Stimulated activated naive CD8-positive, alpha-beta T cell treated with anti-CD3 and anti-CD28 coated beads, Interleukin-15, Interleukin-2, amounts not matched to agents 100 U/mL and 50 U/mL, for 24 hours (primary cell): ENCODE measurements around the gene DCTD.

Source experiments
- ATAC-seq: fragments of 150-1000 bp; cut with Tn5 transposase; one replicate; pipeline ENCODE4 v1.10.0; 2021
- DNase-seq: peaks from one replicate; pipeline ENCODE4 v3.0.0; 2021

The DCTD gene

GRCh38 chr4:182871616-182872015, 45.6 kb downstream of the DCTD start:
- DNase-seq = no peak
- ATAC-seq = no peak

GRCh38 chr4:182869697-182870096, 47.5 kb downstream of the DCTD start:
- no peak for DNase-seq
- no peak for ATAC-seq

GRCh38 chr4:182866746-182867145, 50.4 kb downstream of the DCTD start:
- DNase-seq (no peak), ATAC-seq (no peak)

DNA sequence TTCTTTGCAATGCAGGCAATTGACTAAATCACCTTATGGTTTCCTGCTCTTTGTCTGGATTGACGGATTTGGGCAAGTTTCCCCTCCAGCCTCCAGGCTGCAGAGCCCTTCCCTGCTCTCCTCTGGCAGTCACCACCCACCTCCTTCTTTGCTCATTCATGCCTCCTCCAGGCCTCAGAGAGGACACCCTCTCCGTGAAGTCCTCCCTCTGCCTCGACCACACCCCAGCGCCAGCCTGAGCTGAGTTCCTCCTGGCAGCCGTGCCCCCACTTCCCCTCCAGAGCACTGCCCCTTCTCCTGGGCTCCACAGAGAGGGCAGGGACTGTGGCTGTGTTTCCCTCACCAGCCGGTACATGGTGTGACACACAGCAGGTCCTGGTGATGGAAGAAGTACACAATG, 53.7 kb downstream of the DCTD start:
- DNase-seq = no peak
- ATAC-seq = no peak

GRCh38 chr4:182862921-182863320, 54.3 kb downstream of the DCTD start:
- ATAC-seq (no peak), DNase-seq (no peak)

DNA sequence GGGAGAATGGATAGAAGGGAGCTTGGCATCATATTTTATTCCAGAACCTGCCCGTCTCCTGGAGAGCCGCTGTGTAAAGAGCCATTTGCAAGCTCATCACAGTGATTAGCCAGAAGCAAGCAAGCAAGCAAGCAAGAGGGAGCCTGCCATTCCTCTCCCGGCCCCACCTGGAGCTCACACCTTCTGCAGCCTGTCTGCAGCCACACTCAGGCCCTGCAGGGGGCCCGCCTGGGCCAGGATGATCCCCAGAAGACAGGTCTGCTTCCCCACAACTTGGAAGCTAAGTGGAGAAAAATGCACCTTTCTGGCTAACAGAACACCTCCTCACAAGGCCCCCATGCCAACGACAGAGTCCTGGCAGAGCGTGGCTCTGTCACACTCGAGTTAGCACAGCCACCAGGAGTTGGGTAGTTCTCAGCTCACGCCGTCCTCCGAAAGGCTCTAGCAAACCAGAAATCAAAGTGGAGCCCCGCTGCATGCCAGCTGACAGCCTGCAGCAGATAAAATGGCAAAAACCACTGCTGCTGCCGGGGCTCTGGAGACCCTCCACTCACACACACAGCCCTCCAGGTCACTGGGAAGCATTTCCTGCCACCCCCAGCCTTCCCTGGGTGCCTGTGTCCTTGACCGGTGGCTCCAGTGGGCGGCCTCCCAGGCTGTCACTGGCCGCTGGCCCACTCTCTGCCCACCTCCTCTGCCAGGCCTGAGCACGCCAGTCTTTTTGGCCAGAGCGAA, 54.9 kb downstream of the DCTD start:
- ATAC-seq = no peak

GRCh38 chr4:182861346-182861745, 55.8 kb downstream of the DCTD start:
- DNase-seq (no peak), ATAC-seq (no peak)

More for the DNA sequence above, 54.9 kb downstream of the DCTD start:
- DNase-seq = no peak

DNA sequence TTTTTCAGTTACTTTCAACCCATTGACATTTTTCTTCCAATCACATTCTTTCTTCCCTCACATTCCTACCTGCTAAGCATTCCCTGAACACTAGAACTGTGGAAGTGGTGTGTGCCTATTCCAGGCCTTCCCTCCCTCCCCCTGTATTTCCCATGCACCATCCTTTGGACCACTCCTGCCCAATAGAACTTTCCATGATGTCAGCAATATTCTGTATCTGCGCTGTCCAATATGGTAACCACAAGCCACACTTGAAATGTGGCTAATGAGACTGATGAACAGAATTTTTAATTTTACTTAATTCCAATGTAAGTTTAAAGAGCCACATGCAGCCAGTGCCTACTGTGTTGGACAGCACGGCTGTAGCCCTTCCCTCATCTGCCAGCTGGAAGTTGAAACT, 57.5 kb downstream of the DCTD start:
- no peak for ATAC-seq

GRCh38 chr4:182858711-182859110, 58.5 kb downstream of the DCTD start:
- ATAC-seq = no peak
- DNase-seq = no peak

More for the DNA sequence above, 57.5 kb downstream of the DCTD start:
- DNase-seq = no peak

- no peak for ATAC-seq
- no peak for DNase-seq
These were observed 60.3 kb downstream of the DCTD start for GRCh38 chr4:182856862-182857261.

DNA sequence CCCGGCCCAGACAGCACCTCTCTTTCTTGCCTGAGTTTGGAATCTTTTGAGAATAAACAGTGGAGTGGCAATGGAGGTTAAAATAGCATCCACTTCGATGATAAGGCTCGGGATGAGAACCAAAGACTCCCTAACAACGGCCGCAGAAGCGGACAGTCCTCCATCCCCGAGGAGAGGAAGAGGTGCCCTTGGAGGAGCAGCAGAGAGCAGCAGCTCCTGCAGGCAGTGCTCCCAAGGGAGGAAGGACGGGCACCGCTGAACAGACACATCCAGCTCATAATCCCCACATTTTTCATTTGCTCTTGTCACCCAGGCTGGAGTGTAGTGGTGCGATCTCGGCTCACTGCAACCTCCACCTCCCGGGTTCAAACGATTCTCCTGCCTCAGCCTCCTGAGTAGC, 61.3 kb downstream of the DCTD start:
- no peak for DNase-seq
- ATAC-seq = no peak

DNA sequence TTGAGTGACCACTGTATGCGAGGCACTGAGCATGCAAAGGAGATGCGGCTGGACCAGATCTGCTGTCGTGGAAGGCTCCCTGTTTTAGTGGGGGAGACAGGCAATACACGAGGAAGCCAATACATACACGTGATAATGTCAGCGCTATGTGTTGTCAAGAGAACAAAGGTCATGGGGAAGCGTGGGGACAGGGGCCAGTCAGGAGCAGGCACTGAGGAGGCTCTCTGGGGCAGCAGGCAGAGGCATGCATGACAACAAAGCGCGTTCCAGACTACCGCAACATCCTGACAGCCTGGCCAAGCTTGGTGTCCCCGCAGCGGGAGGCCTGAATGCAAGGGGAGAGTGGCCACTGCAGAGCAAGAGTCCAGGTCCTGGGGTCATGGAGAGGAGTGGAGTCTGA, 61.9 kb downstream of the DCTD start:
- DNase-seq (no peak), ATAC-seq (no peak)

GRCh38 chr4:182854466-182854865, 62.7 kb downstream of the DCTD start:
- ATAC-seq = no peak

DNA sequence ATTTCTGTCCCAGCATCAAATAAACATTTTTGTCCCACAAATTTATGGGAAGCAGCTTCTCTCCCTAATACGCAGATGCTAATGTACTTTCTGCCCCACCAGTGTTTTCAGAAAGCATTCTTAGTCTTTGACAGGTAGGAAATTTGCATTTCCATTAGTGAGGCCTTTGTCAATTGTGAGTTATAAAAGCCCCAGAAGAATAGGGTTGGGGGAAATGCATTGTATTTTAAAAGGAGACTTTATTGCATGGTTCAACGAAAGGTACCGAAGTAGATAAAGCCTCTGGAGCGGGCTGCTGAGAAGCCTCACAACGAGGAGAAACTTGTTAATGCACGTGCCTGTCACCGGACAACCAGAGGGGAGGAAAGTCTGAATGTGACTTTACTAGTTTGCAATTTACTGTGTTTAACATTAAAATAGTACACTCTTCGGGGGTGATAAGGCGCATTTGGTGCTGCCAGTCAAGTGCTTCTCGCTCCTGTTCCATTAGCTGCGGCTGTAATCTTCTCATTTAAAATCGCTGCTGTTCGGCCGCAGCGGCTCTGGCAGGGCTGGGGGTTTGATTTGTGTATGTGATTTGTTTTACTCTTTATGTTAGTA, 63.4 kb downstream of the DCTD start:
- DNase-seq (no peak), ATAC-seq (no peak)

More at GRCh38 chr4:182854466-182854865, 62.7 kb downstream of the DCTD start:
- DNase-seq = no peak

GRCh38 chr4:182848685-182849084, 68.5 kb downstream of the DCTD start:
- no peak for ATAC-seq
- no peak for DNase-seq

- ATAC-seq (no peak), DNase-seq (no peak)
These were observed 69.4 kb downstream of the DCTD start for GRCh38 chr4:182847576-182848450.

DNA sequence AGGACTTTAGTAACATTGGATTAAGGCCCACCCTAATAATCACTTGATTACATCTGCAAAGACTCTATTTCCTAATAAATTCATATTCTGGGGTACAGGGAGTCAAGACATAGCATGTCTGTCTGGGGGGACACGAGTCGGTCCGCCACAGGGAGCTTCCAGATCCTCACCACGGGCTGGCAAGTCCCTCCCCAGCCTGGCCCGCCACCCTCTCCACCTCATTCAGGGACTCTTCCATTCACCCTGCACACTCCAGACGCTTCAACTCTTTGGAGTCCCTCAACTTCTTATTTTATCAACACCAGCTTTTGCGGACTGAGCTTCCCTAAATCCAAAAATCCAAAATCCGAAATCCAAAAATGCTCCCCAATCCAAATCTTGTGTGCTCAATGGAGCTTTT, 71.2 kb downstream of the DCTD start:
- DNase-seq (no peak), ATAC-seq (no peak)

GRCh38 chr4:182845618-182846017, 71.6 kb downstream of the DCTD start:
- no peak for ATAC-seq
- no peak for DNase-seq

DNA sequence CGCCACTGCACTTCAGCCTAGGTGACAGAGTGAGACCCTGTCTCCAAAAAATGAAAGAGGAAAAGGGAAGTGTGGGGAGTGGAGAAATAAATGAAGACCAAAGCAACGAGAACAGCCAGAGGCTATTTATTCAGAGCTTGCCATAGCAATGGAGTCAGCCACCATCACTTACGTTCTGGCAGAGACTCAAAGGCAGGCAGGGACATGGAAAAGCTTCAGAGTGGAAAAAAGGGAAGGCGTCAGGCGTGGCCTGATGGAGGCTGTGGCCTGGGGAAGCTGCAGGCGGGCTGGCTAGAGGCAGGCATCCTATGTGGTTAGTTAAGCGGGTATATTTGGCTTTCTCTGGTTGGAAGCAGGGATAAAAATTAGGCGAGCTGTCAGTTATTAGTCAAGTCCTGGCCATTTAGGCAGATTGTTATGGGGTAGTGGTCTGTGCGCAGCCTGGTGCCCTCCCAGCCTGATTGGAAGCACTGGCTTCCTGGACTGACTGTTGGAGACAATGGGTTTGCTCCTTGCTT, 73.3 kb downstream of the DCTD start:
- no peak for DNase-seq
- no peak for ATAC-seq

DNA sequence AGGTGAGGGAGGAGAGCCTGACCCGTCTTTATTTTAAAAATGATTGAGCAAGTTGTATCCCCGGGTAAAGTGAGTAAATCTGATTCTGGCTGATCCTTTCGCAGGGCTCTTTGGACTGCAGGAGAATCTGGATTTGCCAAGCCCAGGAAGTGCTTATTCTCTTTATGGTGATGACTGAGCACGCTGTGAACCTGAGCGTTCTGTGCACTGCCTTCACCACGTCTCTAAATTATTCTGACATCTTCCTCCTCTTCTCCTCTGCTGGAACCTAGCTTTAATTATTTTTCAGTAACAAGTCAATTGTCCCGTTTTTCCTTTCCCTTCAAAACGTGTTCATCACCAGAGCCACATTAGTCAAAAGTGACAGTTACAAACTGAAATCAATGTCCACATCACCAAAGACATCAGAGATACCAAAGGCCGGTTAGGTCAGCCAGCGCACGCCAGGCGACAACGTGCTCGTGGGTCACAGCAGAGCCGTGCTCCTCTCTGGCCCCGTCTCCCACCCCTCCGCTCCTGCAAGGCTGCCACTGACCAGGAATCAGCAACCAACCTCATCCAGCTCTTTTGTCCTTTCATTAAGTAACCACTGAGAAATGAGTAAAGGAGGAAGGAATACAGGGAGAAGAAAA, 74.3 kb downstream of the DCTD start:
- no peak for DNase-seq
- ATAC-seq = no peak

- ATAC-seq = no peak
- DNase-seq = no peak
These were observed 75.0 kb downstream of the DCTD start for GRCh38 chr4:182842104-182842600.

GRCh38 chr4:182840108-182840507, 77.1 kb downstream of the DCTD start:
- DNase-seq (no peak), ATAC-seq (no peak)
